A549 (cell line): ENCODE measurements around the gene SLC22A13.

Experiments used
- BHLHE40 ChIP-seq: IDR thresholded peaks from 2 replicates; pipeline ENCODE4 v1.6.1; 2012; ENCODE audit warnings: low read depth, low read length, inconsistent platforms
- CBX8 ChIP-seq: fragments of 200-600 bp; sonication (generic); IDR thresholded peaks from 2 replicates; pipeline ENCODE4 v1.6.1; 2016
- HDAC2 ChIP-seq: fragments of 200-600 bp; sonication (generic); IDR thresholded peaks from 2 replicates; pipeline ENCODE4 v1.6.1; 2016
- JUN ChIP-seq, 2 experiments: fragments of >200 bp; sonication (Bioruptor Twin); formaldehyde crosslinking; IDR thresholded peaks; 2 replicates in 1 of 2; 3 replicates in 1 of 2; pipeline ENCODE4 v1.6.1; 2016 to 2017
- MYC ChIP-seq: IDR thresholded peaks from 2 replicates; pipeline ENCODE4 v1.6.1; 2012; ENCODE audit warnings: mild to moderate bottlenecking, inconsistent platforms, low read length, improper control_type of control experiment, borderline replicate concordance
- POLR2A ChIP-seq: IDR thresholded peaks from 2 replicates; pipeline ENCODE4 v1.6.1; 2012; ENCODE audit warnings: mild to moderate bottlenecking, low read length
- TF ChIP-seq, protein P1 (sequence below): fragments of >200 bp; sonication (Bioruptor Twin); formaldehyde crosslinking; IDR thresholded peaks from 3 replicates; pipeline ENCODE4 v1.5.1; 2016
- TF ChIP-seq, protein P2 (sequence below): fragments of 200-600 bp; sonication (generic); IDR thresholded peaks from 2 replicates; pipeline ENCODE4 v1.6.1; 2016; ENCODE audit warnings: antibody characterized with exemption, mild to moderate bottlenecking, moderate library complexity
- TF ChIP-seq, protein P3 (sequence below): fragments of 450-650 bp; IDR thresholded peaks from 2 replicates; pipeline ENCODE4 v1.6.1; 2014; ENCODE audit warnings: antibody characterized with exemption

DNA sequence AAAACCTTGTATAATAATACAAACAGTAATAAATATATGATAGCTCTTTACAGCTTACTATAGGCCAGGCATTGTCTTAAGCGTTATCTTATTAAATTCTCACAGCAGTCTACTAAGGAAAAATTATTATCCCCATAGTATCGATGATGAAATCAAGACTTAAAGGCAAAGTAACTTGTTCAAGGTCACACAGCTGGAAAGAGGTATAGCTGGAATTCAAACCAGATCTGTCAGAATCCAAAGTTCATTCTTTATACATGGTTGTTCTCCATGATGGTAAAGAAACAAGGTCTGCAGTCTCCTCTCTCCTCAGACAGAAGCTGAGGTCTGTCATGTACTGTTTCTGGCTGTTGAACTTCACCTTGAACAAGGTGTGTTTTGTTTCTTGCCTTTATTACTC, 15.4 kb upstream of the SLC22A13 start:
- TF ChIP-seq BHLHE40 (no peak), POLR2A (no peak), HDAC2 (no peak), CBX8 (no peak), MYC (no peak), JUN (IDR thresholded peaks at IDR 0.05) (no peak)
- TF ChIP-seq, protein P1, sequence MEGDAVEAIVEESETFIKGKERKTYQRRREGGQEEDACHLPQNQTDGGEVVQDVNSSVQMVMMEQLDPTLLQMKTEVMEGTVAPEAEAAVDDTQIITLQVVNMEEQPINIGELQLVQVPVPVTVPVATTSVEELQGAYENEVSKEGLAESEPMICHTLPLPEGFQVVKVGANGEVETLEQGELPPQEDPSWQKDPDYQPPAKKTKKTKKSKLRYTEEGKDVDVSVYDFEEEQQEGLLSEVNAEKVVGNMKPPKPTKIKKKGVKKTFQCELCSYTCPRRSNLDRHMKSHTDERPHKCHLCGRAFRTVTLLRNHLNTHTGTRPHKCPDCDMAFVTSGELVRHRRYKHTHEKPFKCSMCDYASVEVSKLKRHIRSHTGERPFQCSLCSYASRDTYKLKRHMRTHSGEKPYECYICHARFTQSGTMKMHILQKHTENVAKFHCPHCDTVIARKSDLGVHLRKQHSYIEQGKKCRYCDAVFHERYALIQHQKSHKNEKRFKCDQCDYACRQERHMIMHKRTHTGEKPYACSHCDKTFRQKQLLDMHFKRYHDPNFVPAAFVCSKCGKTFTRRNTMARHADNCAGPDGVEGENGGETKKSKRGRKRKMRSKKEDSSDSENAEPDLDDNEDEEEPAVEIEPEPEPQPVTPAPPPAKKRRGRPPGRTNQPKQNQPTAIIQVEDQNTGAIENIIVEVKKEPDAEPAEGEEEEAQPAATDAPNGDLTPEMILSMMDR = no peak
- TF ChIP-seq, protein P2, sequence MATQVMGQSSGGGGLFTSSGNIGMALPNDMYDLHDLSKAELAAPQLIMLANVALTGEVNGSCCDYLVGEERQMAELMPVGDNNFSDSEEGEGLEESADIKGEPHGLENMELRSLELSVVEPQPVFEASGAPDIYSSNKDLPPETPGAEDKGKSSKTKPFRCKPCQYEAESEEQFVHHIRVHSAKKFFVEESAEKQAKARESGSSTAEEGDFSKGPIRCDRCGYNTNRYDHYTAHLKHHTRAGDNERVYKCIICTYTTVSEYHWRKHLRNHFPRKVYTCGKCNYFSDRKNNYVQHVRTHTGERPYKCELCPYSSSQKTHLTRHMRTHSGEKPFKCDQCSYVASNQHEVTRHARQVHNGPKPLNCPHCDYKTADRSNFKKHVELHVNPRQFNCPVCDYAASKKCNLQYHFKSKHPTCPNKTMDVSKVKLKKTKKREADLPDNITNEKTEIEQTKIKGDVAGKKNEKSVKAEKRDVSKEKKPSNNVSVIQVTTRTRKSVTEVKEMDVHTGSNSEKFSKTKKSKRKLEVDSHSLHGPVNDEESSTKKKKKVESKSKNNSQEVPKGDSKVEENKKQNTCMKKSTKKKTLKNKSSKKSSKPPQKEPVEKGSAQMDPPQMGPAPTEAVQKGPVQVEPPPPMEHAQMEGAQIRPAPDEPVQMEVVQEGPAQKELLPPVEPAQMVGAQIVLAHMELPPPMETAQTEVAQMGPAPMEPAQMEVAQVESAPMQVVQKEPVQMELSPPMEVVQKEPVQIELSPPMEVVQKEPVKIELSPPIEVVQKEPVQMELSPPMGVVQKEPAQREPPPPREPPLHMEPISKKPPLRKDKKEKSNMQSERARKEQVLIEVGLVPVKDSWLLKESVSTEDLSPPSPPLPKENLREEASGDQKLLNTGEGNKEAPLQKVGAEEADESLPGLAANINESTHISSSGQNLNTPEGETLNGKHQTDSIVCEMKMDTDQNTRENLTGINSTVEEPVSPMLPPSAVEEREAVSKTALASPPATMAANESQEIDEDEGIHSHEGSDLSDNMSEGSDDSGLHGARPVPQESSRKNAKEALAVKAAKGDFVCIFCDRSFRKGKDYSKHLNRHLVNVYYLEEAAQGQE = no peak
- TF ChIP-seq, protein P3, sequence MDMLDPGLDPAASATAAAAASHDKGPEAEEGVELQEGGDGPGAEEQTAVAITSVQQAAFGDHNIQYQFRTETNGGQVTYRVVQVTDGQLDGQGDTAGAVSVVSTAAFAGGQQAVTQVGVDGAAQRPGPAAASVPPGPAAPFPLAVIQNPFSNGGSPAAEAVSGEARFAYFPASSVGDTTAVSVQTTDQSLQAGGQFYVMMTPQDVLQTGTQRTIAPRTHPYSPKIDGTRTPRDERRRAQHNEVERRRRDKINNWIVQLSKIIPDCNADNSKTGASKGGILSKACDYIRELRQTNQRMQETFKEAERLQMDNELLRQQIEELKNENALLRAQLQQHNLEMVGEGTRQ = no peak
